ENCODE data around the gene SERTM1. TPM values are rescaled to one million over a fixed set of nuclear protein-coding genes. Genes with fewer than 3 reads are reported as not detected.

Gene SERTM1
- total RNA-seq, 1 experiment from 2014 or later: 0.24 TPM

DNA sequence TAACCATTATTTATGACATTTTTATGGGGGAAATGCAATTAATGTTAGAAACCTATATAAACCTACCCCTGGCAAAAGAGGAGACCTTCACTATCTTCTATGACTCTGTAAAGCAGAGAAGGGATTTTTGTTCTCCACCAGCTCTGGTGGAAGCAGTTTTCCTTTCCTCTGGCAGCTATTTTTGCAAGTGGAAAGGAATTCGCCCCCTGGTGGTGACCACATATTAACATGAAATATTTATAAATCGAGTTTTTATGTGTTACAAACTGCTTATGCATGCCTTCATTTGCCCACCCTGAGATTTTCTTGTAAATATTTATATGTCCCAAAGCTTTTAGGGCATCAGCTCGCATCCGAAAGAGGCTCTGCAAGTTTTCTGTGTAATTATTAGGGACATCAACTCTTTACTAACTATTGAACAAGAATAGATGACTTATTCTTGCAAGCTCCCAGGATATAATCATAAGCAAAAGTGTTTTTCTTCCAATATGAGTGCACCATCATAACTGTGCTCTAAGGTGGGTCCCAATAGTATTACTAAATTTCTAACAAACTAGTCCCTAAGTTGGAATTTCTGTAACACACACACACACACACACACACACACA is 62.4 kb downstream of the SERTM1 start:
- Histone ChIP-seq H3K79me1 (ENCODE audit: insufficient read depth, low read depth, low read length, poor library complexity, severe bottlenecking) (no peaks in the 10 kb centered on the region), H3K14ac (ENCODE audit: insufficient read depth, low read length) (no peak overlapping the region), H4K8ac (replicated peaks; ENCODE audit: insufficient read length, low read depth, low read length) (no peak overlapping the region), H3K27ac (ENCODE audit: insufficient read length, low read depth, low read length) (no peak overlapping the region), H3K27me3 (ENCODE audit: insufficient read depth, low read length) (no peaks in the 10 kb centered on the region), H3K4me1 (ENCODE audit: insufficient read depth, low read length) (no peaks in the 10 kb centered on the region), H3K4me2 (ENCODE audit: insufficient read depth, insufficient read length, low read length) (no peak overlapping the region), H3K9me3 (ENCODE audit: control insufficient read depth, low read depth, low read length) (no peaks in the 10 kb centered on the region), H3K23ac (ENCODE audit: insufficient read length, low read depth, low read length) (no peak overlapping the region), H2BK15ac (ENCODE audit: low read depth, low read length) (no peak overlapping the region), H3T11ph (ENCODE audit: low read length) (no peak overlapping the region), H2AK5ac (ENCODE audit: insufficient read length, low read length) (no peak overlapping the region), H2BK12ac (ENCODE audit: insufficient read length, low read depth, low read length) (no peak overlapping the region), H2BK120ac (ENCODE audit: low read depth, low read length, poor library complexity, severe bottlenecking) (no peak overlapping the region), H3K56ac (ENCODE audit: insufficient read length, low read depth, low read length) (no peak overlapping the region), H3K9ac (ENCODE audit: extremely low read depth, insufficient read length, low read length) (no peak overlapping the region), H2BK5ac (ENCODE audit: insufficient read length, low read length) (no peak overlapping the region), H4K20me1 (ENCODE audit: control insufficient read depth, insufficient read depth, insufficient read length) (no peaks in the 10 kb centered on the region), H3K79me2 (ENCODE audit: insufficient read depth, low read length) (no peaks in the 10 kb centered on the region), H3K4ac (ENCODE audit: low read depth, low read length) (no peak overlapping the region), H3K18ac (ENCODE audit: insufficient read length, low read depth, low read length) (no peak overlapping the region), H2BK20ac (ENCODE audit: low read depth, low read length, poor library complexity, severe bottlenecking) (no peak overlapping the region), H4K91ac (ENCODE audit: insufficient read length, low read depth, low read length) (no peak overlapping the region), H3K23me2 (ENCODE audit: insufficient read length, low read depth, low read length, poor library complexity, severe bottlenecking) (no peaks in the 10 kb centered on the region), H4K5ac (ENCODE audit: insufficient read length, low read depth, low read length) (no peak overlapping the region), H2AFZ (ENCODE audit: low read length) (no peak overlapping the region)
- Mint-ChIP-seq H3K36me3 (ENCODE audit: insufficient read depth in 1 of 3, low read depth in 3 of 3) (0 out of 7 replicates have a peak, but pooled peaks cover 0 to 2% (median 0%) of the 10 kb centered on the region in 3 experiments), H3K4me1 (no peaks in the 10 kb centered on the region), H3K27me3 (ENCODE audit: low read depth) (no peaks in the 10 kb centered on the region), H3K27ac (no peak overlapping the region), H3K4me3 (no peak overlapping the region), H3K9me3 (no peaks in the 10 kb centered on the region; a peak in 1 of 5 replicates)
- no peak for DNase-seq
- WGBS (ENCODE audit: extremely low coverage, insufficient read length, low lambda C conversion rate): no CpG with 5 or more reads among the region's 4 CpGs
- peak; percentile 75 for TF ChIP-seq CTCF (conservative IDR thresholded peaks at IDR 0.05)

All from H9 (cell line).